Neural cell (in vitro differentiated cells): ENCODE data around the gene OR9A4. TPM values are rescaled to one million over a fixed set of nuclear protein-coding genes. Genes with fewer than 3 reads are reported as not detected.

ENCODE experiments used
- H2AFZ ChIP-seq: fragments of 200-600, 300-800 bp; sonication (generic), shearing (Covaris generic); 2 replicates; pipeline ENCODE4 v1.6.0; 2014; ENCODE audit warnings: low read depth, mild to moderate bottlenecking, antibody characterized with exemption, low read length, moderate library complexity
- H3F3A ChIP-seq: fragments of 200-600 bp; shearing (Covaris generic); 2 replicates; pipeline ENCODE4 v1.6.1; 2016; ENCODE audit warnings: mild to moderate bottlenecking, moderate library complexity, mixed read lengths, antibody characterized with exemption, low read length; ENCODE audit not compliant: insufficient read depth, poor library complexity, severe bottlenecking
- H3K27ac ChIP-seq: fragments of 200-600, 300-800 bp; sonication (generic), shearing (Covaris generic); 2 replicates; pipeline ENCODE4 v1.5.1; 2014; ENCODE audit warnings: mild to moderate bottlenecking, low read length, moderate library complexity
- H3K27me3 ChIP-seq: fragments of 300-800, 200-600 bp; sonication (generic), shearing (Covaris generic); 2 replicates; pipeline ENCODE4 v1.6.0; 2014; ENCODE audit warnings: mild to moderate bottlenecking, low read depth, low read length, moderate library complexity; ENCODE audit not compliant: insufficient read depth
- H3K36me3 ChIP-seq: fragments of 300-800, 200-600 bp; sonication (generic), shearing (Covaris generic); 2 replicates; pipeline ENCODE4 v1.5.1; 2014; ENCODE audit warnings: mild to moderate bottlenecking, antibody characterized with exemption, low read length, moderate library complexity; ENCODE audit not compliant: insufficient read depth
- H3K4me2 ChIP-seq: fragments of 300-800, 200-600 bp; sonication (generic), shearing (Covaris generic); 2 replicates; pipeline ENCODE4 v1.6.0; 2014; ENCODE audit warnings: mild to moderate bottlenecking, low read length
- H3K4me3 ChIP-seq: fragments of 300-800, 200-600 bp; sonication (generic), shearing (Covaris generic); 2 replicates; pipeline ENCODE4 v1.5.1; 2014; ENCODE audit warnings: mild to moderate bottlenecking, low read length, moderate library complexity
- H3K79me2 ChIP-seq: fragments of 200-600 bp; shearing (Covaris generic); replicated peaks from 2 replicates; pipeline ENCODE4 v1.6.0; 2014; ENCODE audit warnings: mild to moderate bottlenecking, low read length, moderate library complexity; ENCODE audit not compliant: insufficient read depth
- H3K9ac ChIP-seq: fragments of 300-800, 200-600 bp; sonication (generic), shearing (Covaris generic); 2 replicates; pipeline ENCODE4 v1.6.1; 2016; ENCODE audit warnings: mild to moderate bottlenecking, low read length, mixed read lengths
- H3K9me2 ChIP-seq: fragments of 200-600 bp; shearing (Covaris generic); 2 replicates; pipeline ENCODE4 v1.6.1; 2016; ENCODE audit warnings: mild to moderate bottlenecking, low read length, mixed read lengths; ENCODE audit not compliant: insufficient read depth
- H3K9me3 ChIP-seq: fragments of 200-600, 300-800 bp; sonication (generic), shearing (Covaris generic); 2 replicates; pipeline ENCODE4 v1.6.1; 2016; ENCODE audit warnings: mild to moderate bottlenecking, mixed run types, low read length, moderate library complexity, mixed read lengths
- H4K20me1 ChIP-seq: fragments of 200-600 bp; shearing (Covaris generic); 2 replicates; pipeline ENCODE4 v1.6.1; 2016; ENCODE audit warnings: mild to moderate bottlenecking, mixed run types; ENCODE audit not compliant: insufficient read depth
- EP300 ChIP-seq: fragments of 450-650 bp; conservative IDR thresholded peaks from 2 replicates; pipeline ENCODE4 v1.6.1; 2014; ENCODE audit warnings: antibody characterized with exemption, mild to moderate bottlenecking, moderate library complexity; ENCODE audit not compliant: poor library complexity, severe bottlenecking
- EZH2 ChIP-seq: fragments of 200-600, 300-800 bp; shearing (Covaris generic), sonication (generic); IDR thresholded peaks from 2 replicates; pipeline ENCODE4 v1.6.1; 2014; ENCODE audit warnings: antibody characterized with exemption, low read length, borderline replicate concordance, mild to moderate bottlenecking; ENCODE audit not compliant: insufficient read depth, poor library complexity, severe bottlenecking
- MXI1 ChIP-seq: fragments of 450-650 bp; conservative IDR thresholded peaks from 2 replicates; pipeline ENCODE4 v1.6.1; 2014; ENCODE audit warnings: antibody characterized with exemption, mild to moderate bottlenecking; ENCODE audit not compliant: poor library complexity, severe bottlenecking
- POLR2AphosphoS5 ChIP-seq: IDR thresholded peaks from 2 replicates; pipeline ENCODE4 v1.6.1; 2012
- RAD21 ChIP-seq: fragments of 450-650 bp; conservative IDR thresholded peaks from 2 replicates; pipeline ENCODE4 v1.6.1; 2014; ENCODE audit warnings: antibody characterized with exemption, mild to moderate bottlenecking, moderate library complexity
- REST ChIP-seq: IDR thresholded peaks from 2 replicates; pipeline ENCODE4 v1.6.1; 2012; ENCODE audit warnings: borderline replicate concordance
- SMC3 ChIP-seq: fragments of 450-650 bp; conservative IDR thresholded peaks from 2 replicates; pipeline ENCODE4 v1.6.1; 2014; ENCODE audit warnings: antibody characterized with exemption, mild to moderate bottlenecking, moderate library complexity; ENCODE audit not compliant: poor library complexity
- TAF1 ChIP-seq: IDR thresholded peaks from 2 replicates; pipeline ENCODE4 v1.6.1; 2012; ENCODE audit warnings: low read depth
- polyA plus RNA-seq: library from polyadenylated mRNA; depleted of rRNA; stranded (reverse); fragments of >200 nt; gene quantifications from 2 replicates; pipeline ENCODE4 v1.2.3, GENCODE V29; 2014
- TF ChIP-seq, protein P1 (sequence below): fragments of 450-650 bp; IDR thresholded peaks from 2 replicates; pipeline ENCODE4 v1.5.1; 2014; ENCODE audit warnings: antibody characterized with exemption, mild to moderate bottlenecking, moderate library complexity; ENCODE audit not compliant: poor library complexity, severe bottlenecking

OR9A4 gene
- polyA plus RNA-seq, 1 donor from 2014 or later, result not detected

- Histone ChIP-seq H4K20me1 (no peaks in the 10 kb centered on the region), H3K4me3 (no peak overlapping the region), H3K79me2 (no peaks in the 10 kb centered on the region), H3K9me3 (no peaks in the 10 kb centered on the region), H3K9ac (no peak overlapping the region), H3K9me2 (no peaks in the 10 kb centered on the region), H2AFZ (no peak overlapping the region), H3F3A (no peaks in the 10 kb centered on the region), H3K36me3 (no peaks in the 10 kb centered on the region), H3K27me3 (no peaks in the 10 kb centered on the region), H3K4me2 (no peak overlapping the region), H3K27ac (no peak overlapping the region)
- no peak for TF ChIP-seq RAD21
- no peak for TF ChIP-seq SMC3
- no peak for TF ChIP-seq REST
- TF ChIP-seq POLR2AphosphoS5, result no peak
Observed at GRCh38 chr7:141911391-141911790, 4.8 kb upstream of the OR9A4 start.

- H3F3A ChIP-seq, result no peaks in the 10 kb centered on the region
Observed at GRCh38 chr7:141915565-141915964, 634 bp upstream of the OR9A4 start.

More at GRCh38 chr7:141915565-141915964, 634 bp upstream of the OR9A4 start:
- H3K4me3 ChIP-seq, result no peak overlapping the region
- no peak overlapping the region for H3K4me2 ChIP-seq
- no peak overlapping the region for H3K27ac ChIP-seq
- TF ChIP-seq RAD21 (no peak), EZH2 (no peak), EP300 (no peak), MXI1 (no peak), TAF1 (no peak), REST (no peak), POLR2AphosphoS5 (no peak), SMC3 (no peak)
- TF ChIP-seq, protein P1, sequence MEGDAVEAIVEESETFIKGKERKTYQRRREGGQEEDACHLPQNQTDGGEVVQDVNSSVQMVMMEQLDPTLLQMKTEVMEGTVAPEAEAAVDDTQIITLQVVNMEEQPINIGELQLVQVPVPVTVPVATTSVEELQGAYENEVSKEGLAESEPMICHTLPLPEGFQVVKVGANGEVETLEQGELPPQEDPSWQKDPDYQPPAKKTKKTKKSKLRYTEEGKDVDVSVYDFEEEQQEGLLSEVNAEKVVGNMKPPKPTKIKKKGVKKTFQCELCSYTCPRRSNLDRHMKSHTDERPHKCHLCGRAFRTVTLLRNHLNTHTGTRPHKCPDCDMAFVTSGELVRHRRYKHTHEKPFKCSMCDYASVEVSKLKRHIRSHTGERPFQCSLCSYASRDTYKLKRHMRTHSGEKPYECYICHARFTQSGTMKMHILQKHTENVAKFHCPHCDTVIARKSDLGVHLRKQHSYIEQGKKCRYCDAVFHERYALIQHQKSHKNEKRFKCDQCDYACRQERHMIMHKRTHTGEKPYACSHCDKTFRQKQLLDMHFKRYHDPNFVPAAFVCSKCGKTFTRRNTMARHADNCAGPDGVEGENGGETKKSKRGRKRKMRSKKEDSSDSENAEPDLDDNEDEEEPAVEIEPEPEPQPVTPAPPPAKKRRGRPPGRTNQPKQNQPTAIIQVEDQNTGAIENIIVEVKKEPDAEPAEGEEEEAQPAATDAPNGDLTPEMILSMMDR, result no peak
- H3K79me2 ChIP-seq, result no peaks in the 10 kb centered on the region
- H2AFZ ChIP-seq, result no peak overlapping the region
- no peaks in the 10 kb centered on the region for H3K9me2 ChIP-seq
- H3K9me3 ChIP-seq, result no peaks in the 10 kb centered on the region
- no peaks in the 10 kb centered on the region for H3K36me3 ChIP-seq
- no peaks in the 10 kb centered on the region for H3K27me3 ChIP-seq
- H3K9ac ChIP-seq, result no peak overlapping the region
- H4K20me1 ChIP-seq, result no peaks in the 10 kb centered on the region
